ENCODE results near the gene TPP1. TPM values are rescaled to one million over a fixed set of nuclear protein-coding genes. Genes with fewer than 3 reads are reported as not detected.

Gene TPP1
- total RNA-seq, 1 donor from 2014 or later = 72.4 TPM

DNA sequence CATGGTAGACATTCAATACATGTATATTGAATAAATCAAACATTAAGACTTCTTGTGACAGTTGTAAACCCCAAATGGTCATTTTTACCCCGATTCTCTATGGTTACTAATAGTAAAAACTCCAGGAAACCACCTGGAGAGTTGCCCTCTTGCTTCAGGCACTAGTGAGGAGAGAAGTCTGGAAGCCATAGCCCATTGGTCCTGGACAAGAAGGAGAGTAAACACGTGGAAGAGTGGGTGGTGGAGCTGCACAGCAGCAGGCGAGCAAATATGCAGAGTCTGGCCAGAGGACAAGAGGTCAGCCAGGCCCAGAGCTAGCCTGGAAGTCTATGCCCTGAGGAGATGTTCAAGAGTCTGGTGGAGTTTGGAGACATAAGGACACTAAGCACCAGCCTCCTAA is 18.6 kb upstream of the TPP1 start:
- Histone ChIP-seq H3K4me3 (ENCODE audit: low read depth, low read length) (no peak overlapping the region), H3K36me3 (ENCODE audit: control insufficient read depth, insufficient read depth, low read length) (no peaks in the 10 kb centered on the region), H3K27me3 (ENCODE audit: control insufficient read depth, insufficient read depth, low read length) (no peaks in the 10 kb centered on the region)
- no peak for DNase-seq (ENCODE audit: low read depth)
- TF ChIP-seq, protein P1, sequence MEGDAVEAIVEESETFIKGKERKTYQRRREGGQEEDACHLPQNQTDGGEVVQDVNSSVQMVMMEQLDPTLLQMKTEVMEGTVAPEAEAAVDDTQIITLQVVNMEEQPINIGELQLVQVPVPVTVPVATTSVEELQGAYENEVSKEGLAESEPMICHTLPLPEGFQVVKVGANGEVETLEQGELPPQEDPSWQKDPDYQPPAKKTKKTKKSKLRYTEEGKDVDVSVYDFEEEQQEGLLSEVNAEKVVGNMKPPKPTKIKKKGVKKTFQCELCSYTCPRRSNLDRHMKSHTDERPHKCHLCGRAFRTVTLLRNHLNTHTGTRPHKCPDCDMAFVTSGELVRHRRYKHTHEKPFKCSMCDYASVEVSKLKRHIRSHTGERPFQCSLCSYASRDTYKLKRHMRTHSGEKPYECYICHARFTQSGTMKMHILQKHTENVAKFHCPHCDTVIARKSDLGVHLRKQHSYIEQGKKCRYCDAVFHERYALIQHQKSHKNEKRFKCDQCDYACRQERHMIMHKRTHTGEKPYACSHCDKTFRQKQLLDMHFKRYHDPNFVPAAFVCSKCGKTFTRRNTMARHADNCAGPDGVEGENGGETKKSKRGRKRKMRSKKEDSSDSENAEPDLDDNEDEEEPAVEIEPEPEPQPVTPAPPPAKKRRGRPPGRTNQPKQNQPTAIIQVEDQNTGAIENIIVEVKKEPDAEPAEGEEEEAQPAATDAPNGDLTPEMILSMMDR (IDR thresholded peaks at IDR 0.05; ENCODE audit: insufficient read depth, low read length, poor library complexity, severe bottlenecking) = no peak

DNA sequence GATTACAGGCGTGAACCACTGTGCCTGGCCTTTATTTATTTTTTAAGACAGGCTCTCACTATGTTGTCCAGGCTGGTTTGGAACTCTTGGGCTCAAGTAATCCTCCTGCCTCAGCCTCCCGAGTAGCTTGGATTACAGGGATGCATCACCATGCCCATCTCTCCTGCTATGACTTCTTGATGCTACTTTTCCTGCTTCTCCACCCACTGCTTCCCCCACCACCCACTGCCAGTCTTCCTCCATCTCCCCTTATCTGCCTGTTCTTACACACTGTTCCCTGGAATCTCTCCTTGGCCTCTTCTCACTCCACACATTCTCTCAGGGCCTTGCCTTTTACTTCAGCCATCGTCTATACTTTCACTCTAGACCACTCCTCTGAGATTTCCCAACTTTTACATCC is 17.3 kb upstream of the TPP1 start:
- Histone ChIP-seq H3K36me3 (ENCODE audit: control insufficient read depth, insufficient read depth, low read length) (no peaks in the 10 kb centered on the region), H3K4me3 (ENCODE audit: low read depth, low read length) (no peak overlapping the region), H3K27me3 (ENCODE audit: control insufficient read depth, insufficient read depth, low read length) (no peaks in the 10 kb centered on the region)
- DNase-seq (ENCODE audit: low read depth) = no peak
- TF ChIP-seq, protein P1 (IDR thresholded peaks at IDR 0.05; ENCODE audit: insufficient read depth, low read length, poor library complexity, severe bottlenecking) = no peak

DNA sequence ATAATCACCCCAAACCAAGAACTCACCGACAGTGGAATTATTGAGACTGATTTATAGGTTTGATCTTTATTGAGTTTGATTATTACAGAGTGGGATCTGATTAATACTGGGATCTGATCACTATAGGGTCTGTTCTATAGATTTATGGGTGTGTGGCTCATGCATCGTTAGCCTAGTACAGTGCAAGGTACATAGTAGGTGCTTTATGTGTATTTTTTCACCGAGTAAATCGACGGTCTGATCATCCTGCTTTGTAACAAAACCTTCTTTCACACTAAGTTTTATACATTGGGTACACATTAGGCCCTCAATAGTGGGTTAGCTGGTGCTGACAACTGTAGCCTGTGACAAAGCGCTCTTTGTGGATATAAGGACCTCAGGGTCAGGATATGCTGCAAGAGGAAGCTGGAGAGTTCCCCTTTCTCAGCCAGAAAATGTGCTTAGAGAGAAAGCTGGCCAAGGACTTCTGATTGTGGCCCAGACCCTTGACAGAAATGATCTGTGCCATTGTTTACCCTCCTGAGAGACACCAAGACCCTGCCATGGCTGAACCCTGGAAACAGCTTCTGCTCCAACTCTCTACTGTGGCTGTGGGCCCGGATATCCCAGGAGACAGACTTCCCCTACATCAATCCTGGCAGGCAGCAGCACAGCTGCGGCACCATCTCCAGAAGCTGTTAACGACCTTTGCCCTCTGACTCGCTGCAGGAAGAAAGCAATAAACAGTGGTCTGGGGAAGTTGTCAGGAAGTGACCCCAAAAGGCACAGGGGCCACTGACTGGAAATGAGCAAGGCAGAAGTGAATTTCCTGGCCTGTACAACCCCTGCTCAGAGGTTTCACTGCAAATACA is 16.1 kb upstream of the TPP1 start:
- Histone ChIP-seq H3K4me3 (ENCODE audit: low read depth, low read length) (no peak overlapping the region), H3K27me3 (ENCODE audit: control insufficient read depth, insufficient read depth, low read length) (peaks cover 9% of the 10 kb centered on the region)
- TF ChIP-seq, protein P1 (IDR thresholded peaks at IDR 0.05; ENCODE audit: insufficient read depth, low read length, poor library complexity, severe bottlenecking) = no peak

DNA sequence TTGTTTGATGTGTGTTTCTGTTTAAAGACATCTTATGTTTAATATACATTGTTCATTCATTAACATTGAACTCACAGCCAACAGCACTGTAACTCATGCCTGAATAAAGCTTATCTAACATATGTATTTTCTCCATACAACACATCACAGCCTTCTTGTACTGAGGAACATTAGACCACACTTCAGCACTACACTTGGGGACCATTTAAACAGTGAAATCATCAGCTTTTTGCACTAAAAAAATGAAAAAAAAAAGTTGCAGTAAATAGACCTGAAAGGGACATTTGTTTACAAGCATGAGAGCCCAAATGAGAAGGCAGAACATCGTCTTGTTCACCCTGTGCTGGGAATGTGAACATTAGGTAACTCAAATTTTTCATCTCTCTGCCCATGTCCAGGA is 15.3 kb upstream of the TPP1 start:
- no peak overlapping the region for H3K4me3 ChIP-seq (ENCODE audit: low read depth, low read length)
- TF ChIP-seq, protein P1 (IDR thresholded peaks at IDR 0.05; ENCODE audit: insufficient read depth, low read length, poor library complexity, severe bottlenecking) = no peak
- no peak for DNase-seq (ENCODE audit: low read depth)
- no peaks in the 10 kb centered on the region for H3K36me3 ChIP-seq (ENCODE audit: control insufficient read depth, insufficient read depth, low read length)
- H3K27me3 ChIP-seq (ENCODE audit: control insufficient read depth, insufficient read depth, low read length) = peaks cover 16% of the 10 kb centered on the region

More for the DNA sequence above, 16.1 kb upstream of the TPP1 start:
- H3K36me3 ChIP-seq (ENCODE audit: control insufficient read depth, insufficient read depth, low read length) = no peaks in the 10 kb centered on the region
- no peak for DNase-seq (ENCODE audit: low read depth)

DNA sequence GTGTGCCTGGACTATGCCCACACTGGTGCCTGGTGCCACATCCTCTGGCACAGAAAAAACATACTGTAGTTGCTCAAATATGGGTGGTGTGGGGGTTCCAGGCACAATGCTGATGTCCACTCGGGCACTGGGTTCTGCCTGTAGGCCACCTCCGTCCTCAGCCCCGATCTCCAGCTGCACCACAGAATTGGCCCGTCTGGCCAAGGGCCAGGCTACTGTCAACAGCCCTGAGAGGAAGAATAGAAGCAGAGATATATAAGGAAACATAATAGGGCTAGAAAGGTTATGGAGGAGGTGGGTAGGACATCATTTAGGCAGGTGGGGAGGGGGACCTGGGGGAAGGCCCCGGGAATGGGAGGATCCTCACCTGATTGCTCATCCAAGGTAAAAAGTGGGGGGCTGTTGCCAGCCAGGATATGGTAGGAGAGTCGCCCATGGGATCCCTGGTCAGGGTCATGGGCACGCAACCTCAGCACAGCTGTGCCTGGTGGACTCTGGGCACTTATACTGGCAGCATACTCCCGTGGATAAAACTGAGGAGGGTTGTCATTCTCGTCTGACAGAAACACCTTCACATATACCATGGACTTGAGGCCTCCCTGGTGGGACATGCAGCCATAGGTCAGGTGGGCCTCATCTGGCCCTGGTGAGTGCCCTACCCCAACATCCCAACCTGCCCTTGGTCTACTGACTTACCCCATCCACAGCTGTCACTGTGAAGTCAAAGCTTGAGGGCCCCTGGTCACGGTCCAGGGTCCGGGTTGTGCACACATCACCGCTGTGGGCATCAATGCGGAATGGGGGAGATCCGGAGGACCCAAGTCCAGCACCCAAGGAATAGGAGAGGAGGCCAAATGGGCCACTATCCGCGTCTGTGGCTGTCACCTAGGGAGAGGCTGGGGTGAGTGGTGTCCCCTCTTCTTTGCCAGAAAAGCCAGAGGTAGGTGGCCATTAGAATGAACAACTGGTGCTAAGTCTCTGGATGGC is 14.5 kb upstream of the TPP1 start:
- no peaks in the 10 kb centered on the region for H3K36me3 ChIP-seq (ENCODE audit: control insufficient read depth, insufficient read depth, low read length)
- no peak overlapping the region for H3K4me3 ChIP-seq (ENCODE audit: low read depth, low read length)
- DNase-seq (ENCODE audit: low read depth) = no peak
- peaks cover 22% of the 10 kb centered on the region for H3K27me3 ChIP-seq (ENCODE audit: control insufficient read depth, insufficient read depth, low read length)
- TF ChIP-seq, protein P1 (IDR thresholded peaks at IDR 0.05; ENCODE audit: insufficient read depth, low read length, poor library complexity, severe bottlenecking) = no peak
